GM18526 (cell line): ENCODE measurements around the gene RCAN2.

ENCODE experiments used
- POLR2A ChIP-seq: IDR thresholded peaks from 3 replicates; pipeline ENCODE4 v1.6.1; 2011; ENCODE audit not compliant: insufficient read length; ENCODE audit errors: extremely low read depth

RCAN2 gene

GRCh38 chr6:46422619-46423018 is 68.6 kb downstream of the RCAN2 start:
- no peak for TF ChIP-seq POLR2A

- no peak for TF ChIP-seq POLR2A
These were observed 69.3 kb downstream of the RCAN2 start for GRCh38 chr6:46421939-46422338.

- no peak for TF ChIP-seq POLR2A
These were observed 70.2 kb downstream of the RCAN2 start for GRCh38 chr6:46420921-46421638.

- no peak for TF ChIP-seq POLR2A
These were observed 71.7 kb downstream of the RCAN2 start for GRCh38 chr6:46419576-46420002.

- no peak for TF ChIP-seq POLR2A
These were observed 76.9 kb downstream of the RCAN2 start for GRCh38 chr6:46414398-46414797.

GRCh38 chr6:46412662-46413061 is 78.6 kb downstream of the RCAN2 start:
- TF ChIP-seq POLR2A = no peak

GRCh38 chr6:46411456-46412197 is 79.6 kb downstream of the RCAN2 start:
- no peak for TF ChIP-seq POLR2A

GRCh38 chr6:46410334-46410953 is 80.8 kb downstream of the RCAN2 start:
- no peak for TF ChIP-seq POLR2A

GRCh38 chr6:46407776-46408530 is 83.3 kb downstream of the RCAN2 start:
- TF ChIP-seq POLR2A = no peak

- TF ChIP-seq POLR2A = no peak
These were observed 84.0 kb downstream of the RCAN2 start for GRCh38 chr6:46407246-46407645.

- TF ChIP-seq POLR2A = no peak
These were observed 90.4 kb downstream of the RCAN2 start for GRCh38 chr6:46400898-46401297.

GRCh38 chr6:46395530-46395929 is 95.7 kb downstream of the RCAN2 start:
- no peak for TF ChIP-seq POLR2A

GRCh38 chr6:46393940-46394337 is 97.3 kb downstream of the RCAN2 start:
- no peak for TF ChIP-seq POLR2A

- TF ChIP-seq POLR2A = no peak
These were observed 97.9 kb downstream of the RCAN2 start for GRCh38 chr6:46393161-46393939.

GRCh38 chr6:46392294-46392693 is 99.0 kb downstream of the RCAN2 start:
- TF ChIP-seq POLR2A = no peak
